Progenitor cell of endocrine pancreas (in vitro differentiated cells): ENCODE data around the gene NHSL1. TPM values are rescaled to one million over a fixed set of nuclear protein-coding genes. Genes with fewer than 3 reads are reported as not detected.

ENCODE experiments used
- DNase-seq: peaks from one replicate; pipeline ENCODE4 v3.0.0; 2021; ENCODE audit warnings: low spot score; ENCODE audit not compliant: unreplicated experiment
- H3K27ac Mint-ChIP-seq: 2 replicates; pipeline ENCODE4 v1.8.0; 2021; ENCODE audit warnings: mild to moderate bottlenecking, moderate library complexity, mixed read lengths
- H3K27me3 Mint-ChIP-seq: 2 replicates; pipeline ENCODE4 v1.8.0; 2021; ENCODE audit warnings: mixed read lengths
- H3K36me3 Mint-ChIP-seq: 2 replicates; pipeline ENCODE4 v1.8.0; 2022; ENCODE audit warnings: mixed read lengths; ENCODE audit not compliant: insufficient read depth
- H3K4me1 Mint-ChIP-seq: 2 replicates; pipeline ENCODE4 v1.8.0; 2021; ENCODE audit warnings: low read depth, mixed read lengths
- H3K4me3 Mint-ChIP-seq: 2 replicates; pipeline ENCODE4 v1.8.0; 2021; ENCODE audit warnings: low read depth, mild to moderate bottlenecking, moderate library complexity, mixed read lengths
- H3K9me3 Mint-ChIP-seq: 2 replicates; pipeline ENCODE4 v1.8.0; 2021; ENCODE audit warnings: low read depth, mixed read lengths
- total RNA-seq: library from RNA; stranded (reverse); gene quantifications from 2 replicates; pipeline ENCODE4 v1.2.1, GENCODE V29; 2021
- TF ChIP-seq, protein P1 (sequence below): fragments of 200-600 bp; sonication (generic); IDR thresholded peaks from one replicate; pipeline ENCODE4 v1.5.0; 2021; ENCODE audit warnings: antibody characterized with exemption, mild to moderate bottlenecking; ENCODE audit not compliant: unreplicated experiment

NHSL1 gene
- total RNA-seq, 1 donor from 2014 or later: 86.5 TPM

DNA sequence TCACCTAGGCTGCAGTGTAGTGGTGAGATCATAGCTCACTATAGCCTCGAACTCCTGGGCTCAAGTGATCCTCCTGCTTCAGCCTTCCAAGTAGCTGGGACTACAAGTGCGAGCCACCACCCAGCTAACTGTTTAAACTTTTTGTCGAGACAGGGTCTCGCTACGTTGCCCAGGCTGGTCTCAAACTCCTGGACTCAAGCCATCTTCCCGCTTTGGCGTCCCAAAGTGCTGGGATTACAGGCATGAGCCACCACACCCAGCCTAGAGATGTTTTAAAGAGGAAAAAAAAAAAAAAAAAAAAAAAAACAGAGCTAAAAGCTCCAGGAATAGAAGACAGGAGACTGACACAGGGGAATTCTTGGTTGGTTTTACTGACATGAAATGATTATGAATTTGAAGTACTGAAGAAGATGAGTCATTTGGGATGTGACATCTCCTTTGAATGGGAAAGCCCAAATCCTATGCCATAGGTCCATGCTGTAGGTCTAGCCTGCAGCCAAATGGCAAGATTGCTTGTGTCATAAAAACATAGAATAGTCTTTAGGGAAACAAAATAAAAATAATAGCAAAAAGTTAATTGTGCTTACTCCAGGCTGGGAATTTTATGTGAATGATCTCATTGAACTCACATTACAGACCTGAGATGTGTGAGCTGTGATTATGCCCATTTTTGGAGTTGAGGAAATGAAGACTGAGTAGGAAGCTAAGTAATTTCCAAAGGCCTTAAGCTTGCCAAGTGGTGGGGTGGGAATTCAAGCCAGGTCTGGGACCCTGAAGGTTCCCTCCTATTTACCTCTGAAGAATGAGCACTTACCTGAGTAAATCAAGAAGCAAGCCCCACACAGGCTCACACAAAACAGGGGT is 24.3 kb upstream of the NHSL1 start:
- no peak for DNase-seq
- peaks cover 21% of the 10 kb centered on the region for H3K36me3 Mint-ChIP-seq
- H3K9me3 Mint-ChIP-seq: peaks cover under 1% of the 10 kb centered on the region
- H3K4me3 Mint-ChIP-seq: no peak overlapping the region
- TF ChIP-seq, protein P1, sequence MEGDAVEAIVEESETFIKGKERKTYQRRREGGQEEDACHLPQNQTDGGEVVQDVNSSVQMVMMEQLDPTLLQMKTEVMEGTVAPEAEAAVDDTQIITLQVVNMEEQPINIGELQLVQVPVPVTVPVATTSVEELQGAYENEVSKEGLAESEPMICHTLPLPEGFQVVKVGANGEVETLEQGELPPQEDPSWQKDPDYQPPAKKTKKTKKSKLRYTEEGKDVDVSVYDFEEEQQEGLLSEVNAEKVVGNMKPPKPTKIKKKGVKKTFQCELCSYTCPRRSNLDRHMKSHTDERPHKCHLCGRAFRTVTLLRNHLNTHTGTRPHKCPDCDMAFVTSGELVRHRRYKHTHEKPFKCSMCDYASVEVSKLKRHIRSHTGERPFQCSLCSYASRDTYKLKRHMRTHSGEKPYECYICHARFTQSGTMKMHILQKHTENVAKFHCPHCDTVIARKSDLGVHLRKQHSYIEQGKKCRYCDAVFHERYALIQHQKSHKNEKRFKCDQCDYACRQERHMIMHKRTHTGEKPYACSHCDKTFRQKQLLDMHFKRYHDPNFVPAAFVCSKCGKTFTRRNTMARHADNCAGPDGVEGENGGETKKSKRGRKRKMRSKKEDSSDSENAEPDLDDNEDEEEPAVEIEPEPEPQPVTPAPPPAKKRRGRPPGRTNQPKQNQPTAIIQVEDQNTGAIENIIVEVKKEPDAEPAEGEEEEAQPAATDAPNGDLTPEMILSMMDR: no peak
- peaks cover 44% of the 10 kb centered on the region for H3K4me1 Mint-ChIP-seq
- peak overlapping the region; percentile 73 for H3K27ac Mint-ChIP-seq
- no peaks in the 10 kb centered on the region for H3K27me3 Mint-ChIP-seq

GRCh38 chr6:138522611-138523010 is 23.3 kb upstream of the NHSL1 start:
- Mint-ChIP-seq H3K27ac (peak overlapping the region; percentile 81), H3K4me3 (no peak overlapping the region)

DNA sequence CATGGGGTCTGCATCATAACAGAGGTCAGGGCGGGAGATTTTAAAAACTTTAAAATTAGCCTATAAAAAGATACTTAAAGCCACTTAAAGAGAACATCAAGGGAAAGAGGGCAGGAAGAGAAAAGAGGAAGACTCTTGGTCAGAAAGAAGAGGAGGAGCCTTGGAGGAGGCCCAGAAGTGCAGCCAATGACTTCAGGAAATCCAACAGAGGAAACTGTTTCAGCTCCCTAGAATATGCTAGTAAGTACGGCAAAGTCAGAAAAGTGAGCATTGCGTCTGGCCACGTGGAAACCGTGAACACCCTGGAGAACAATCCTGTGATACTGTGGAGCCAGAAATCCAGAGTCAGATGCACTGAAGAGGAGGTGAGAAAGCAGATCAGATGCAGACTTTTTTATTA is 22.5 kb upstream of the NHSL1 start:
- no peak overlapping the region for H3K4me3 Mint-ChIP-seq
- H3K27ac Mint-ChIP-seq: no peak overlapping the region
- no peak for DNase-seq
- peaks cover 34% of the 10 kb centered on the region for H3K36me3 Mint-ChIP-seq
- no peaks in the 10 kb centered on the region for H3K27me3 Mint-ChIP-seq
- H3K4me1 Mint-ChIP-seq: peaks cover 29% of the 10 kb centered on the region
- H3K9me3 Mint-ChIP-seq: peaks cover 10% of the 10 kb centered on the region
- TF ChIP-seq, protein P1: no peak

More at GRCh38 chr6:138522611-138523010, 23.3 kb upstream of the NHSL1 start:
- peaks cover 28% of the 10 kb centered on the region for H3K36me3 Mint-ChIP-seq
- TF ChIP-seq, protein P1: no peak
- DNase-seq: no peak
- H3K27me3 Mint-ChIP-seq: no peaks in the 10 kb centered on the region
- H3K9me3 Mint-ChIP-seq: peaks cover 7% of the 10 kb centered on the region
- peaks cover 37% of the 10 kb centered on the region for H3K4me1 Mint-ChIP-seq

DNA sequence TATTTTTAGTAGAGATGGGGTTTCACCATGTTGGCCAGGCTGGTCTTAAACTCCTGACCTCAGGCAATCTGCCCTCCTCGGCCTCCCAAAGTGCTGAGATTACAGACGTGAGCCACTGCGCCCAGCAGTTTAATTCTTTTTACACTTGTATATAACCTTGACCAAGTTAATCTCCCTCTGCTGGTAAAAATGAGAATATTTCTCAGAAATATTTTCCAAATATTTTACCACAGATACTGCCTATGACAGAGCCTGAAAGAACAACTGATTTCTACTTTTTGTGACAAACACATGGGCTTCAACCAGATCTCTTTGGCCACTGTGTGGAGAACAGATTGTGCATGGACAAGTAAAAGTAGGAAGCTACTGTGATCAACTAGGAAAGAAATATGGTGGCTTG is 21.2 kb upstream of the NHSL1 start:
- peaks cover 25% of the 10 kb centered on the region for H3K4me1 Mint-ChIP-seq
- no peak for DNase-seq
- no peak overlapping the region for H3K4me3 Mint-ChIP-seq
- H3K27me3 Mint-ChIP-seq: no peaks in the 10 kb centered on the region
- peaks cover 35% of the 10 kb centered on the region for H3K36me3 Mint-ChIP-seq
- TF ChIP-seq, protein P1: peak; percentile 43
- peaks cover 10% of the 10 kb centered on the region for H3K9me3 Mint-ChIP-seq
- H3K27ac Mint-ChIP-seq: peak overlapping the region; percentile 9

DNA sequence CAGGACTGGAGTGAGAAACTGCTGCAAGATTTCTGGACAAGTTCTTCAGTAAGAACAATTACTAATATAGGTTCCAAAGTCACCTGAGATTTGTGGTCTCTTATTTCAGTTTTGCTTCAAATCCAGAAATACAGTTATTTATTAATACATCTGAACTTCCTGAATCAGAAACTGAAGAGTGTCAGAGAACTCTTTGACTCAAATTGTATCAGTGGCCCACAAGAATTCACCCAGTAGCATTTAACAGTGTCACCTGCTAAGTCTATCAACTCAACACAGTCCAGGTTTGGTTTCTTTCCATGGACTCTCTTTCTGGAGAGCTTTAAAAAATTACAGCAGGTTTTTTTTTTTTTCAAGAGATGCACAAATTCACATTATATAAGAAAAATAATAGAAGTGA is 18.8 kb upstream of the NHSL1 start:
- Mint-ChIP-seq H3K9me3 (peaks cover 10% of the 10 kb centered on the region), H3K36me3 (peaks cover 35% of the 10 kb centered on the region), H3K27ac (no peak overlapping the region), H3K27me3 (no peaks in the 10 kb centered on the region), H3K4me3 (no peak overlapping the region), H3K4me1 (peaks cover 20% of the 10 kb centered on the region)
- no peak for DNase-seq
- TF ChIP-seq, protein P1: no peak
